ENCODE data around the gene PSORS1C1.

- no peak for TF ChIP-seq POLR2A (IDR thresholded peaks at IDR 0.05)
- no peak for TF ChIP-seq CTCF (IDR thresholded peaks at IDR 0.05)
These were observed 51.4 kb downstream of the PSORS1C1 start for GRCh38 chr6:31165986-31166385.

Data from Peyer's patch (tissue), 4 donors.